ENCODE results near the gene GLYR1.

GRCh38 chr16:4771646-4772045, 75.4 kb downstream of the GLYR1 start:
- no peak for TF ChIP-seq CTCF (IDR thresholded peaks at IDR 0.05; ENCODE audit: low read length)
- TF ChIP-seq EZH2phosphoT487 (IDR thresholded peaks at IDR 0.05; ENCODE audit: low read length) = no peak

All from MM.1S (cell line).